Measurements from ENCODE around the gene MCF2L2.

The MCF2L2 gene

DNA sequence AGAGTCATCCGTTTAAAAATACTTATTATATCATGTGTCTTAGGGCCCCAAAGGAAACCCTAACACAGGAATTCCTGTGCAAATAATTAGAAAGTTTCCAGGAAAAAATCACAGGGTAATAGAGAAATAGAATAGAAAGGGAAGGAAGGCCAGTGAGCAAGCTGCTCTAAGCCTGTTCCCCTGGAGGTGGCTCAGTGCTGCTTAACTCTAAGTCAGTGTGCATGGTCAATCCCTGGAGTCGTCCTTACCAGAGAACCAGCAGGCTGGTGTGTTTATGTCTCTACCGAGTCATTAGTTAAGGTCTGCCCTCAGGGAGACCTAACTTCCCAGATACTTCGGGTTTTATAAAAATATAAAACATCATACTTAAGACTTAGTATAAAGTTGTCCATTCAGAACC lies 21.0 kb upstream of the MCF2L2 start:
- TF ChIP-seq YY1 (IDR thresholded peaks at IDR 0.05; ENCODE audit: insufficient read depth, insufficient read length) (no peak), ZNF274 (IDR thresholded peaks at IDR 0.05; ENCODE audit: low read depth, low read length) (no peak), SUZ12 (IDR thresholded peaks at IDR 0.05; ENCODE audit: extremely low read depth, insufficient read depth, insufficient read length) (no peak)
- Histone ChIP-seq H3K4me1 (ENCODE audit: insufficient read depth, insufficient read length) (no peaks in the 10 kb centered on the region), H3K36me3 (ENCODE audit: insufficient read depth, insufficient read length, low read length) (peaks cover 24% of the 10 kb centered on the region), H3K4me3 (ENCODE audit: insufficient read length, low read depth) (no peak overlapping the region), H3K9ac (ENCODE audit: insufficient read length, low read depth) (no peak overlapping the region), H3K9me3 (ENCODE audit: insufficient read depth, low read length) (peaks cover 12% of the 10 kb centered on the region), H3K27me3 (ENCODE audit: insufficient read depth, insufficient read length) (no peaks in the 10 kb centered on the region)
- no peak for DNase-seq (ENCODE audit: low read depth, low spot score)

DNA sequence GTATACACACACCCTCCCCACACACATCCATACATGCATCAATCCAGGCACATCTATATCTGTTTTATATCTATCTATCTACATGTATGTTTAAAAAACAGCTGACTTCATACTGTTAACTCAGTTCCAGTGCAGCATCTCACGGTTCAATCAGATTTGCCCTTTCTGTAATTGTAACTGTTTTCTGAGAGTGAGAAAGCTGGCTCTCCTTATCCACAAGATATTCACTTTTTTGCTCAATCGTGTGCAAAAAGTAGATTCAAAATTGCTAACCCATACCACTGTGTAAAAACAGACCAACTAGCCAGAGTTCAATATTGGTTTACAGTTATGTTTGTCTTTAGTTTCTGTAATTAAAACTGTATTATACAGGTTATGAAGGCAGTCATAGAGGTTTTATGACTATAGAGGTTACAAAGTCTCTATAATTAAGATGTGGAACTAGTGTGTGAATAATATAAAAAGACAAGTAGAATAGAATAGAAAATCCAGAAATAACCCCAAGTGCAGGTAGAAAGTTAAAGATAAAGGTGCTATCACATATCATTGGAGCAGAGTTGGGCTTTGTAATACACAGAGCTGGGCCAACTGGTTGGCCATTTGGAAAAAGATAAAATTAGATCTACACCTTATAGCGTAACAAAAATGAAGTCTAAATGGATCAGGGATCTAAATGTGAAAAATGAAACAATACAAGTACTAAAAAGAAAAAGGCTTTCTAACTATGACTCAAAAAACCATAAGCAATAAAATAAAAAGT lies 20.1 kb upstream of the MCF2L2 start:
- H3K27me3 ChIP-seq (ENCODE audit: insufficient read depth, insufficient read length): no peaks in the 10 kb centered on the region
- H3K4me3 ChIP-seq (ENCODE audit: insufficient read length, low read depth): peak overlapping the region; percentile 93
- H3K9me3 ChIP-seq (ENCODE audit: insufficient read depth, low read length): peaks cover 20% of the 10 kb centered on the region
- peaks cover 16% of the 10 kb centered on the region for H3K36me3 ChIP-seq (ENCODE audit: insufficient read depth, insufficient read length, low read length)
- H3K9ac ChIP-seq (ENCODE audit: insufficient read length, low read depth): peak overlapping the region; percentile 97
- DNase-seq (ENCODE audit: low read depth, low spot score): no peak
- TF ChIP-seq SUZ12 (IDR thresholded peaks at IDR 0.05; ENCODE audit: extremely low read depth, insufficient read depth, insufficient read length) (no peak), YY1 (IDR thresholded peaks at IDR 0.05; ENCODE audit: insufficient read depth, insufficient read length) (no peak), ZNF274 (IDR thresholded peaks at IDR 0.05; ENCODE audit: low read depth, low read length) (no peak)
- no peaks in the 10 kb centered on the region for H3K4me1 ChIP-seq (ENCODE audit: insufficient read depth, insufficient read length)

DNA sequence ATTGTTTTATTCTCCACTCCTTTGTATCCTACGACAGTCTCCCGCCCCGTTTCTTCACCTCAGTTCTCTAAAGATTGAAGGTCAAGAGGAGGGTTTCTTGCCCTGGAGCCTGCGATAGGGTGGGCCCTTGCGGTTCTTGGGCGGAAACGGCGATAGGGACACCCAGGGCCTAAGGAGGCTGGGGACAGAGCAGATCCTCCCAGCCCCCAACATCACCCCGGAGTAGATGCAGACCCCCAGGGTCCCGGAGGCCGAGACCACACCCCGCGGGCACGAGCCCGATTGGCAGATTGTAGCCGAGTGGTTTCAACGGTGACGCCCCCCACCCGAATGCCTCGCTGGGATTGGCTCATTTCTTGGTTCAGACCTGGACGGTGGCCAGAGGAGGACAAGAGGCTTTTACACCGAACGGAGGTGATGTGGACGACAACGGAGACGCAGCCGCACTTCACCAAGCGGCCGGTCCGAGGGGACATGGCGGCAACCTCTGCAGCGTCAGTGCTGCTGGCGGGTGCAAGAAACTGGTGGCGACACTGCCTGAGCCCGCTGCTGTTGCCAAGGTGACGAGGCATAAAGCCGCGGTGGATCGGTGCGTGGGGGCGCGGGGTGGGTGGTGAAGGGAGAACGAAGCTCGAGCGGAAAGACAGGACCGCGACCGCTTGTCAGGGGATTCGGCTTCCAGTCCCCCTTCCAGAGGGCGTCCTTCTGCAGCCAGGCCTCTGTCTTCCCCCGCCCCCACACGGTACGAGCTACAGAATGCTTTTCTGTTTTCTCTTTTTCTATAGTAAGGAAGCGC lies 19.0 kb upstream of the MCF2L2 start:
- peak; percentile 69 for TF ChIP-seq YY1 (IDR thresholded peaks at IDR 0.05; ENCODE audit: insufficient read depth, insufficient read length)
- TF ChIP-seq SUZ12 (IDR thresholded peaks at IDR 0.05; ENCODE audit: extremely low read depth, insufficient read depth, insufficient read length): no peak
- no peak for TF ChIP-seq ZNF274 (IDR thresholded peaks at IDR 0.05; ENCODE audit: low read depth, low read length)
- peaks cover 31% of the 10 kb centered on the region for H3K9me3 ChIP-seq (ENCODE audit: insufficient read depth, low read length)
- peak; percentile 95 for DNase-seq (ENCODE audit: low read depth, low spot score)
- no peaks in the 10 kb centered on the region for H3K4me1 ChIP-seq (ENCODE audit: insufficient read depth, insufficient read length)
- peak overlapping the region; percentile 93 for H3K4me3 ChIP-seq (ENCODE audit: insufficient read length, low read depth)
- H3K36me3 ChIP-seq (ENCODE audit: insufficient read depth, insufficient read length, low read length): peaks cover 8% of the 10 kb centered on the region
- H3K27me3 ChIP-seq (ENCODE audit: insufficient read depth, insufficient read length): no peaks in the 10 kb centered on the region
- H3K9ac ChIP-seq (ENCODE audit: insufficient read length, low read depth): peak overlapping the region; percentile 97

DNA sequence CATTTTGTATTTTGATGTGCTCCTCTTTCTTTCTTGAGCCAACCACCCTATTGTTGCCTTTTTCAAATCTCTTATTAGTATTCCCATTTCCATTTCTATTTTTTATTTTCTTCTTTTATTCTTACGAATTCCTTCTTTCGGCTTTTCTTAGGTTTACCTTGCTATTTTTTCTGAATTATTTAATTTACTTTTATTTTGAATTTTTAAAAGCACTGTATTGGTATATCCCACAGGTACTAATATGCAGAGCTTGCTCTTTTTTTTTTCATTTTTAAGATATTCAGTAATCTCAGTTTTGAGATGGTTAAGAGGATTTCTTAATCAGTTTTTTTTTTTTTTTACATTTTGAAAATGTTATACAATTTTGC lies 18.4 kb upstream of the MCF2L2 start:
- TF ChIP-seq YY1 (IDR thresholded peaks at IDR 0.05; ENCODE audit: insufficient read depth, insufficient read length) (no peak), ZNF274 (IDR thresholded peaks at IDR 0.05; ENCODE audit: low read depth, low read length) (no peak), SUZ12 (IDR thresholded peaks at IDR 0.05; ENCODE audit: extremely low read depth, insufficient read depth, insufficient read length) (no peak)
- Histone ChIP-seq H3K4me1 (ENCODE audit: insufficient read depth, insufficient read length) (no peaks in the 10 kb centered on the region), H3K27me3 (ENCODE audit: insufficient read depth, insufficient read length) (no peaks in the 10 kb centered on the region), H3K36me3 (ENCODE audit: insufficient read depth, insufficient read length, low read length) (peaks cover 2% of the 10 kb centered on the region), H3K9ac (ENCODE audit: insufficient read length, low read depth) (peak overlapping the region; percentile 35), H3K4me3 (ENCODE audit: insufficient read length, low read depth) (peak overlapping the region; percentile 93), H3K9me3 (ENCODE audit: insufficient read depth, low read length) (peaks cover 31% of the 10 kb centered on the region)
- no peak for DNase-seq (ENCODE audit: low read depth, low spot score)

- Histone ChIP-seq H3K36me3 (ENCODE audit: insufficient read depth, insufficient read length, low read length) (no peaks in the 10 kb centered on the region), H3K4me3 (ENCODE audit: insufficient read length, low read depth) (no peak overlapping the region), H3K27me3 (ENCODE audit: insufficient read depth, insufficient read length) (no peaks in the 10 kb centered on the region), H3K4me1 (ENCODE audit: insufficient read depth, insufficient read length) (no peaks in the 10 kb centered on the region), H3K9ac (ENCODE audit: insufficient read length, low read depth) (no peak overlapping the region), H3K9me3 (ENCODE audit: insufficient read depth, low read length) (peaks cover 31% of the 10 kb centered on the region)
- TF ChIP-seq ZNF274 (IDR thresholded peaks at IDR 0.05; ENCODE audit: low read depth, low read length): no peak
- no peak for TF ChIP-seq SUZ12 (IDR thresholded peaks at IDR 0.05; ENCODE audit: extremely low read depth, insufficient read depth, insufficient read length)
- no peak for TF ChIP-seq YY1 (IDR thresholded peaks at IDR 0.05; ENCODE audit: insufficient read depth, insufficient read length)
- no peak for DNase-seq (ENCODE audit: low read depth, low spot score)
Measured at GRCh38 chr3:183444748-183445147, 16.3 kb upstream of the MCF2L2 start.

- Histone ChIP-seq H3K36me3 (ENCODE audit: insufficient read depth, insufficient read length, low read length) (no peaks in the 10 kb centered on the region), H3K4me3 (ENCODE audit: insufficient read length, low read depth) (no peak overlapping the region), H3K9me3 (ENCODE audit: insufficient read depth, low read length) (peaks cover 31% of the 10 kb centered on the region), H3K27me3 (ENCODE audit: insufficient read depth, insufficient read length) (no peaks in the 10 kb centered on the region), H3K4me1 (ENCODE audit: insufficient read depth, insufficient read length) (no peaks in the 10 kb centered on the region), H3K9ac (ENCODE audit: insufficient read length, low read depth) (no peak overlapping the region)
- TF ChIP-seq ZNF274 (IDR thresholded peaks at IDR 0.05; ENCODE audit: low read depth, low read length) (no peak), YY1 (IDR thresholded peaks at IDR 0.05; ENCODE audit: insufficient read depth, insufficient read length) (no peak), SUZ12 (IDR thresholded peaks at IDR 0.05; ENCODE audit: extremely low read depth, insufficient read depth, insufficient read length) (no peak)
- DNase-seq (ENCODE audit: low read depth, low spot score): no peak
Measured at GRCh38 chr3:183443395-183444385, 15.3 kb upstream of the MCF2L2 start.

Measured in NT2/D1 (cell line).